C4-2B (cell line): ENCODE data around the gene LMO4.

Source experiments
- H3K27ac ChIP-seq: fragments of 450-650 bp; 2 replicates; pipeline ENCODE4 v1.5.1; 2017
- CTCF ChIP-seq: fragments of 450-650 bp; conservative IDR thresholded peaks from 2 replicates; pipeline ENCODE4 v1.5.1; 2017; ENCODE audit warnings: mild to moderate bottlenecking
- ZFX ChIP-seq: fragments of 450-650 bp; IDR thresholded peaks from 2 replicates; pipeline ENCODE4 v1.6.1; 2017

LMO4 gene

GRCh38 chr1:87389011-87389410 lies 60.3 kb downstream of the LMO4 start:
- TF ChIP-seq CTCF: no peak
- no peak for TF ChIP-seq ZFX
- peak overlapping the region; percentile 67 for H3K27ac ChIP-seq

GRCh38 chr1:87389546-87389945 lies 60.9 kb downstream of the LMO4 start:
- H3K27ac ChIP-seq: peak overlapping the region; percentile 67
- TF ChIP-seq CTCF (no peak), ZFX (no peak)

- TF ChIP-seq CTCF (no peak), ZFX (no peak)
- H3K27ac ChIP-seq: no peak overlapping the region; the same call in 1 of the 2 replicates
These were observed 63.8 kb downstream of the LMO4 start for GRCh38 chr1:87392248-87393192.

- peak overlapping the region; percentile 17; the same call in 1 of the 2 replicates for H3K27ac ChIP-seq
- TF ChIP-seq CTCF (no peak), ZFX (no peak)
These were observed 64.9 kb downstream of the LMO4 start for GRCh38 chr1:87393445-87394085.

- no peak overlapping the region for H3K27ac ChIP-seq
- TF ChIP-seq CTCF (no peak), ZFX (no peak)
These were observed 65.8 kb downstream of the LMO4 start for GRCh38 chr1:87394513-87394912.

- no peak overlapping the region for H3K27ac ChIP-seq
- no peak for TF ChIP-seq CTCF
- TF ChIP-seq ZFX: no peak
These were observed 66.3 kb downstream of the LMO4 start for GRCh38 chr1:87394982-87395381.
